NCI-H2107 treated with DMSO at 0.1 percent for 48 hours (cell line): ENCODE results near the gene DHX30.

ENCODE experiments used
- DNase-seq: peaks from one replicate; lab custom pipeline; 2025; ENCODE audit not compliant: unreplicated experiment; lab: John Stamatoyannopoulos, UW

DHX30 gene

DNA sequence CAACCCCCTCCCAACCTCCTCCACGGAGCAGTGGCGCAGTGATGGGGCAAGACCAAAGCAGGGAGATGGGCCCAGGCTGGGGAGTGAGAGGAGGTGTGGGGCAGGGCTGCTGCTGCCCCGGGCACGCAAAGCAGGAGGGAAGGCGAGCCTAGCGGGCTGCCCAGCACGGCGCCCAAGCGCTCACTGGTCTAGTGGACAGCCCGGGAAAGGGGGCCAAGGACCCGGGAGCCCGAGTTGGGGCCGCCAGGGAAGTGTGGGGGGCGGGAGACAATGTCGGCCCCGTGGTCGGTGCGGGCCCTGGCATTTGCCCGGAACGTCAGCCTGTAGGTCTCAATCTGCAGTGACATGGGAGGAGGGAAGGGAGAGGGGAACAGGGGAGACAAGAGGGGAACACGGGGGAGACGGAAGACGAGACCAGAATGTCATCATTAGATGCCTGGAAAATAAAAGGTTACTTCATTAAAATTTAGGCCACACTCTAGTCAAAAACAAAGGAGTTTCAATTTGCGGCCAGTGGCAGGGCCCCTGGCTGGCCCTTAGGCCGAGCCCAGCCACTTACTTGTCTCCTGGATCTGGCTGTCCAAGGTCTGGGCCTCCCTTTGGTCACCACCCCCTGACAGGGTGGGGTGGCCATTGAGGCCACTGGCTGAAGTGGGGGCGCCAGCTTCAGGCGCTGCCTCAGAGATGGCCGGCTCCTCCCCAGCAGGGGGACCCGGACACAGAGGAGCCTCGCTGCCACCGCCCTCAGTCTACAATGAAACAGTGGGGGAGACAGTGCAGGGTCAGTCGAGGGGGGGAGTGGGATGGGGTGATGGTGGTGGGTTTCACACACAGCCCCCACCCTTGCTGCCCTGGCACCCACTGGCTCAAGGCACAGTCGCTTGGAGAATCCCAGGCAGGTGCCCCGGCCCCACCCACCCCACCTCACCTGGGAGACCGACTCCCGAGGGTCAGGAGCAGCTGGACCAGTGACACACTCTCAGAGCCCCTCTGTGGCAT lies 50.0 kb downstream of the DHX30 start:
- DNase-seq: no peak

DNA sequence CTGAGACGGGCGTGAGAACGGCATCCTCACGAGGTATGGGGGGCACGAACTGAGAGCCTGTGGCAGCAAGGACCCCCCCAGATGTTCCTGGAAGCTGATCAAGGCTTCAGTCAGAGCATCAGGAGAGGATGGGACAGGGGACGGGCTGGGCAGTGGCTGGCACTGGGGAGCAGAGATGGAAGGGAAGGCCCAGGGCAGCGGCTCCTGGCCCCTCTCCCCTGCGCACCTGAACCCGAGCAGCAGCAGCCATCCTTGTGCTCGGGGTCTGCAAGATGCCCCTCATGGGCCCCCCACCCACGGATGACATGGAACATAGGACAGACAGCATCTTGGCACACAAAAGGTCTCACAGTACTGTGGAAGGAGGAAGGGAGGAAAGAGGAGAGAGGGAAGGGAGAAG lies 51.3 kb downstream of the DHX30 start:
- no peak for DNase-seq

DNA sequence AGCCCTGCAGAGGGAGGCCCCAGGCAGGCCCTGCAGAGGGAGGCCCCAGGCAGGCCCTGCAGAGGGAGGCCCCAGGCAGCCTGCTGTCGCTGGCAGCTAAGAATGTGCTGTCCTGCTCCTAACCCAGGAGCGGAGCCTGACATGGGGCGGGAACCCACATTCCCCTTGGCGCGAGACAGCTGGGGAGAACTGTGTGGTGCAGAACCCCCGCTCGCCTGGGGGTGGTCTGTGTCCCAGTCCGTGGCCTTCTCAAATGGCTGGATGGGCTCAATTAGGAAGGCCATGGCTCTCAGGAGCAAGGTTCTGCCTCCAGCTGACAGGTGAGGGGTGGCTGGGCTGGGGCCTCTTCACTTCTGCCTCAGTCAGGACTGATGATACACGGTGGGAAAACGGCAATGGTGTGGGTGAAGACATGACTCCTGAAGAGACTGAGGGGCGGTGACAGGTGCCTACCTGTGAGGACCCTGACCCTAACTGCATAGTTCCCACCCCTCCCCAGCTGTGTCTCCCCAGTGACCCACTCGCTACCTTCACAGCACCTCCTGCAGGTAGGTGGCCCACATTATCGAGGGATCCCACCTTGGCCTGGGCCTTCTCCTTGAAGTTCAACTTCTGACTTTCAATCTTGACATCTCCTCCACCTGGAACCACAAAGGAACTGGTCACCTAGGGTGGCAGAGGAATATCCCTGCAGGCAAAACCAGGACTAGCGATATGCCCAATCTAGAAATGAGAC lies 52.0 kb downstream of the DHX30 start:
- DNase-seq: no peak

DNA sequence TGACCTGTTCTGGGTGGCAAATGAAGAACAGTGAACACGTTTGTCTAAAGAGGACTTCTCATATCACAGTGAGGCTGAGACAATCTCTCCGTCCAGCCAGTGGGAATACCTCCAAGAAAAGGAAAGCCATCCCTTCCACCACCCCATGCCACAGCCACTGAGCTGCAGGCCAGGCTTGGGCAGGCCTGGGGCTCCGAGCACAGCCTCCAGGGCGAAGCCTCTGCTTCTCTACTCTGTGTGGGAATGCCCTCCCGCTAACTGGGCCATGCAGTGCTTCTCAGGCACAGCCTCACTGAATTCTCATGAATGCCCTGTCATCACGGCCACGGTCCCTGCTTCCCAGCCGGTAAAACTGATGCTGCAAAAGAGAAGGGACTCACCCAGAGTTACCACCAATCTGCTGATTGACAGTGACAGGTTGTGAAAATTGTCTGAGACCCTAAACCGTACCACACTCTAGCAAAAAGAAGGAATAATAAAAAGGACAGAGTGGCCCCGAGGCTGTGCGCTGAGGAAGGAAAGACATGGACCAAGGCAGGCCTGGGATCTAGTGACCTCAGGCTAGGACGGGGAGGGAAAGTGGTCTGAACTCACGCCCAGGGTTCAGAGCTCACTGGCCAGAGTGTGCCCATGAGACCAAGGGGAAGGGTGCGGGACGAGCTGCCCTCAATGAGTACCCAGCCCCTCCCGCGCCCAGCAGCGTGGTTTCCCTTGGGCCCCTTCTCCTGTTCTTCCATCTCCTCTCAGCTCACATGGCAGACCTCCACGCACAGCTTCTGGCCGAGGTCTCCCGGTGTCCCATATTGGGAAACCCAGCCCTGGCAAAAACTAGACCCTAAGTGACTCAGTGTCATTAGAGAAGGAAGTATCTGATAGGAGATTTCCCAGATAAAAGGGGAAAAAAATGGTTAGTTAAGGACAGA lies 52.8 kb downstream of the DHX30 start:
- no peak for DNase-seq

DNA sequence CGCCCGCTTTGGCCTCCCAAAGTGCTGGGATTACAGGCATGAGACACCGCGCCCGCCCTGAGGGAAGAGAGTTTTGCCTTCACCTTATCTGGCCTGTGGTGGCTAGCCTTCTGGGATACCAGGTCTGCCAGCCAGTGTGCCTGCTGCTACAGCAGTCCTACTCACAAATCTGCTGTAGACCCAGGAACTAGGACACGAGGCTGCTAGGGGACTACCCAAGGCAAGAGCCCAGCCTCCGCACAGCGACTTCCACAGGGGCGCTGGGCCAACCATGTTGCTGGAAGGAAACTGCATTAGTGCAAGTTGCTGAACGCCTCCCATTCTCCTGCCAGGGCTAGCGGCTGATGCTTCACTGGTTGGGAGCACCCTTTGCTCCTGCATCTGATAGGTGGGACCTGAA lies 53.7 kb downstream of the DHX30 start:
- DNase-seq: no peak

DNA sequence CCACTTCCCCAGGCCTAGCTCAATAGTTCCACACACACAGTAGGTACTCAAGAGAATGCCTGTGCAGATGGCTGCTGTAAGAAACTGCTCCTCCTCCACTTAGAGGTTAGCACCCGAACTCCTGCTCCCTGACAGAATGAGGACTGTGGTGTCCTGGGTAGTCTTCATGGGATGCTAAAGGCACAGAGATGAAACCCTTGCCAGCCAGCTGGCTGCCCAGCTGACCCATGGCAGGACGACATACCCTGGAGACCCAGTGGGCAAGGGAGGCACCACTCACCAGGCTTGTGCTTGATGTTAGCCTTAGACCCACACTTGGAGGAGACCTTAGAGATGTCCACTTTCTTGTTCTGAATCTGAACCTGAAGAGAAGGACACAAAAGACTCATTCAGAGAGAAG lies 54.2 kb downstream of the DHX30 start:
- no peak for DNase-seq

DNA sequence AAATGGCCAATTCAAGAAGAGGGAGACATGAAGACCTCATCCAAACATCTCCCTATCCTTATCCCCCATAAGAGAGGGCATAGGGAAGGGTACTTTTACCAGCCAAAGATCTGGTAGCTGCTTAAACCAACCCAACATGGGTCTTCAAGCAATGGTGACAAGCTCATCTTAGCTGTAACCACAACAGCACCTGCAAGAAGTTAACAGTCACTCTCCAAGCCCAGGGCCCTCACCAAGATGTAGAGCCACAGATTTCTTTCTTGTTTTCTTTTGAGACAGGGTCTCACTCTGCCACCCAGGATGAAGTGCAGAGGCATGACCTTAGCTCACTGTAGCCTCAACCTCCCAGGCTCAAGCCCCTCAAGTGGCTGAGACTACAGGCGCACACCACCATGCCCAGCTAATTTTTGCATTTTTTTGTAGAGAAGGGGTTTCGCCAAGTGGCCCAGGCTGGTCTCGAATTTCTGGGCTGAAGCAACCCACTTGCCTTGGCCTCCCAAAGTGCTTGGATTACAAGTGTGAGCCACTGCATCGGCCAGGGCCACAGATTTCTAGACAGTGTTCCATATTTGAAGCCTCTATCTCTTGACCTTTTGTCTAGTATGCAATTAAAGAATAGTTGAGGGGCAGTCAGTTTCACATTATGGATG lies 57.1 kb downstream of the DHX30 start:
- DNase-seq: no peak

DNA sequence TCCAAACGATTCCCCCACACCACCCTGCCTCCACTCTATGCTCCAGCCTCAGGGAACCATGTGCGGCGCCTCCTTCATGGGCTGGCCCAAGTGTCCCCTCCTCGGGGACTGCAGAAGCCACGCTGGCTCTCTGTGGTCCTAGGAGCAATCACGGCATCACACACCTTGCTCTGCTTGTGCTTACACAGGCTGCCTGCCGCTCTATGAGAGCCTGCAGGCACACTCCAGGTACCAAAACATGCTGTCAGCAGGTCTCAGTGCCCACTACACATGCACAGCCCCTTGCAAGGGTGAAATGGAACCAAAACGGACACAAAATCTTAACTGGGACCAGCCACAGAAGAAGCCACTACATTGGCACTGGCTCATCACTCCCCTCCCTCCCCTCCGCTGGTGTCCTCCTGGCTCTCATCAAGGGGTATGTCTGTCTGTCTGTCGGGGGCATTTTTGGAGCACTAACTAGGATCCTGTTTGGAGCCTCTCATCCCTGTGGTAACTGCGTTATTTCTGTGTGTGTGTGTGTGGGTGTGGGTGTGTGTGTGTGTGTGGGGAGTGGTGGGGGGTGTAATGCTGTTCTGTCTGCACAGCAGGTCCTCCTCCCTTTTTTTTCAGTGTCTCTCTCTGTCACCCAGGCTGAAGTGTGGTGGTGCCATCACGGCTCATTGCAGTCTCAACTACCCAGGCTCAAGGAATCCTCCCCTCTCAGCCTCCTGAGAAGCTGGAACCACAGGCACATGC lies 60.6 kb downstream of the DHX30 start:
- DNase-seq: no peak

DNA sequence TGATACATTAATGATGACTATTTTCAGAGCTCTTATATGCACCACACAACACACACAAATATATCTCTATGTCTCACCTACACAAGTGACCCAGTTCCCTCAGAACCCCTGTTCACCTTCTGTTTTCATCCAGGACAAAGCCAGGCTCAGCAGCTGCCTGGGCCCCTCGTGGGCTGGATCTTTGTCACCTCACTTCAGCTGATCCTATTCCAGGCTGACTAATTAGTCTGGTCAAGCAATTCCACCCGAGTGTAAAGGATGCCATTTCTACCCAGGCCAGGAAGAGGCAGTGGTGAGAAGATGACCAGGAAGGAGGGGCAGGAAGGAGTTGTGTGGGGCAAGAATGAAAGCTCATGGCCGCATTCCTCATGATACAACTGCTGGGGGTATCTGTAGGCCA lies 62.3 kb downstream of the DHX30 start:
- DNase-seq: no peak

DNA sequence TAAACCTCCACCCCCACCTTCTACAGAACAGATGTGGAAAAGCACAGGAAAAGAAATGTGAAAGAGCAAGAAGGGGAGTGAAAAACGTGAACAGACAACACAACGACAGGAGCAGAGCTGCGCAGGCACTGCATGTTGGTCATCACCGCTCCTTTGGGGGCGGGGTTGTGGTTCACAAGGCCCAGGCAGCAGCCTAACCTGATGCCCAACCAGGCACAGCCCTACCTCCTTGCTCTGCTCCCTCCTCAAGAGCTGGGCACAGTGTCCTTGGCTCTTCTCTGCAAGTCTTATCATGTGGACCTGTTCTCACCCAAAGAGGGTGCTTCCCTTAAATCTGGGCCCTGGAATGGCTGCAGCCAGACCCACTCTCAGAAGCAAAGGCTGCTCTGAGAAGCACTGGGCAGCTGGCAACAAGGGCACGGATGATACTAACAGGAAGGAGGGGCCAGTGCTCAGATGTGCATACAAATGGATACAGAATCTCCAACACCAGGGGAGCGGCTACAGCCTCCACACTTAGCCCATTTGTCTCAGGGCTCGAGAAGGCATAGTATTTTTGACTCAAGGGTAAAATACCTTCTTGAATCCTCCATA lies 64.6 kb downstream of the DHX30 start:
- DNase-seq: no peak

DNA sequence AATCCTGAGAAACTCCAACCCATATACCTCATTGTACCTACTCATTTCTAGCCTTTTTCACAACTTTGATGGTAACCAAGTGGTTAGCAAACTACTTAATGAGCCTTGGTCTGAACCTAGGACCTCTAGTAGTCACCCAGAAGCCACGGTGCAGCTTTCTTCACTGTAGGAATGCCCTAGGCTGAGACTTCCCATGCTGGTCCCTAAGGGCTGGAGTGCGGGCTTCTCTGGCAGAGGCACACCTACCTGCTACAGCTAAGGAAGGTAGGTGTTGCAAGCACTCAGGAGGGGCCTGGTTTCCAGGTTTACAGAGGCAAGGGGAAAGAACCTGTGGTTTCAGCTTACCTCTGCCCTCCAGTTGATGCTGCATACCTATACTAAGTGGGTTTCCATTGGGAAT lies 65.4 kb downstream of the DHX30 start:
- no peak for DNase-seq

DNA sequence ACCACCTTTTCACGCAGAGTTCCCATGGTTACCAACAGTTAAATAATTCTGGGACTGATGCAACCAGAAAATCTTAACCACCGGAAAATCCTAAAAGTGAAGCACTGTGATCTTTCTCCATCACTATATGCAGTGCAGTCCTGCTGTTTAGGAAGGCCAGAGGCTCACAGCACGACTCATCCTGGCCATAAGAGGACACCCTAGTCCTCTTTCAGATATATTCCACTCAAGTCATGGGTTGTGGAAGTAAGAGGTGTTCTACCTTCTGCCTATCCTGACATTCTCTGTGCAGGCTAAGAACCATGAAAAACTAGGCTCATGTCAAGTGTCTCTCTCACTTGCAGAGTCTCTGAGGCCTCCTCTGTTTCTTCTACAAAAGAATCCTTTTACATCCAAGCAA lies 67.2 kb downstream of the DHX30 start:
- DNase-seq: no peak

DNA sequence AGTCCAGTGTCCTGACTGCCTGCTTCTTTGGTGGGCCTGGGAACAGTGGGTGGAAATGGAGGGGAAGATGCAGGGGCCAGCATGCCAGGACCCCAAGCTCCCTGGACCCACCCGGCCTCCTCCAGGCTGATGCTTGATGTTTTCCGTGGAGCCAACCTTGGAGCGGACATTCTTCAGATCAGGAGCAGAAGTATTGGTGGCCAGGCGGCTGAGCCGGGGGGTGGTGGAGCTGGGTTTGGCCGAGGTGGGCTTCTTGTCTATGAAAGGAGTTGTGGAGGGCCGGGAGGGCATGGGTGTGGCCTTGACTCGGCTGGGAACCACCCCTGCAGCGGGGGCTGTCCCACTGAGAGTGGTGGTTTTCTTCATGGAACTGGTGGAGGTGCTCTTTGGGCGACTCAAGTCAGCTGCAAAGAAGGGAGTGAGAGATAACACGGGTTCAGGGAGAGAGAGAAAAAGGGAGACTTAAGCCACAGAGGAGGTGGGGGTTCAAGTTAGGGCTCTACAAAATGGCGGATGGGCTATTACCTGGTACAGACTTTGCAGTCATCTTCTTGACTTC lies 67.8 kb downstream of the DHX30 start:
- DNase-seq: no peak

DNA sequence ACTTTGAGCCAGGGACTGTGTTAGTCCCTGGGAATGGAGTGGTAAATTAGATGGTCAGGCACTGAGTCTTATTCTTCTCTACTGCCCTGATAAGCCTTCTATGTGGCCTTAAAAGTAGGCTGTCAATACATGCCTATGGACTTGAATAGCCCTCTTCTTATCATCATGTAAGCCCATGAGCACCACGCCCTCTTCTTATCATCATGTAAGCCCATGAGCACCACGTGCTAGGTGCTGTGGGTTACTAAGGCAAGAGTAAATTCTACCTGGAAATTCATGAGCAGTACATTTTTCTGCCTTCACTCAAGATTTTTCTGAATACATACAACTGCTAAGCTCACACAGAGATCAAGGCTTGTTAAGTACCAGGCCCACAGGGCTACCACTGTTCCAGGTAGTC lies 68.5 kb downstream of the DHX30 start:
- no peak for DNase-seq

DNA sequence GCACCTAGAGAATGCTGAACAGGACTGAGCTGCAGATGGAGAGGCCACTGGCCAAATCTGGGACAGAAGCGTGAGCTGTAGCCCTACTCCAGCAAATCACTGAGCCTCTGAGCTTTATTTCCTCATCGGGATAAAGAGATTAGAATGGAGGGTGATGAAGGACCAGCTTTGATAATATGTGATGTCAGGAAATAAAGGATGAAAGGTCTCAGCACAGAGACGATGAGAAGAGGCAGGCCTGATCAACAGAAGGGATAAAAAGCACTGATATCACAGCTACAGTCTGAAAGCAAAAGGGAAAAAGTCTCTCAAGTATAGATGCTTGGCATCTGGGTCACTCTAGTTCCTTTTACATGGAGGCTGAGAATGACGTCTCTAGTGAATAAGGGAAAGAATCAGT lies 70.0 kb downstream of the DHX30 start:
- no peak for DNase-seq

DNA sequence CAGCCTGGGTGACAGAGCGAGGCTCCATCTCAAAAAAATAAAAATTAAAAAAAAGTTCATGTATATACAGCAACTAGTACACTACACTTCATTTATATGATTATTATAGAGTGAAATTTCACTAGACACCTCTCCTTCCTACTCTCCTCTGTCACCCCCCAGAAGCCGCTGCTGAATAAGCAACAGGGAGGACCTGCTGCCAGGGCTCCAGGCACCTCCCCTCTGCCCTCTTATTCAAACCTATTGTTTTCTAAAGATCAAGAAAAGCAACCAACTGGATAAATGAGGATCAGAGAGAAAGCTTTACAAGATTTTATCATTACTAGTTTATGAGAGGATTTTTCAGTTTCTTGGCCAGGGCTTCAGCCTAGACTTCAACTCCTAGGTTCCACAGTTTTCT lies 71.5 kb downstream of the DHX30 start:
- no peak for DNase-seq

DNA sequence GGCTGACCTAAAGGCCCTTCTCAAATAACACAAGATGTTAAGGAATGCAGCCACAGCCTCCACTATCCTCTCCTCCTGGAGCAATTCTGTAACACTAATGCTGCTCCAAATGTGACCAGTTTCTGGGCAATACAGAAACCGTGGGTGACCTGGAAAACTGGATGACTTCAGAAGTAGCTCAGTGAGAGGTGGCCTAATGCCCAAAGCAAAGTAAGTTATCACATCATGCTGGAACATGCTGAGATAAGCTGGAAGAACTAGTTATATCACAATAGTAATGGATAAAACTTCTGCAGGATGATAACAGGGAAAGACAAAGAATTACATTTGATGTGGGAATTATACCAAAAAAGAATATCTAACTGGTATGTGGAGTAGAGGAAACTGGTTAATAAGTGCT lies 72.0 kb downstream of the DHX30 start:
- no peak for DNase-seq

DNA sequence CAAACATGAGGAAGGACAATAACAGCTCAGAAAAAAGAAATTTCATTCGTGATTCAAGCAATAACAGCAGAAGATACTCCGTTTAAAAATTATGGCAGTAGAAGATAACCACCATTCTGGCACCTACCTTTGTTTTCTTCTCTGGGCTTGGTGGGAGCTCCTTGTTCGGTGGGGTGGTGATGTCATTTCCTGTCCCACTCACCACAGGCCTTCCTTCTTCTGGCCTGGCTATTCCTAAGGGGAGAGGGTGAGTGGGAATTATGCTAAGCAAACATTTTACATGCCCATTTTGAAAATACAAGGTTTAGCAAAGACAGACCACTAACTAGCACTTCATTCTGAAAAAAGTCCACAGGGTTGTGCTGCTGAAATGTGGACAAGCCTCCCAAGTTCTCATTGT lies 74.4 kb downstream of the DHX30 start:
- no peak for DNase-seq

DNA sequence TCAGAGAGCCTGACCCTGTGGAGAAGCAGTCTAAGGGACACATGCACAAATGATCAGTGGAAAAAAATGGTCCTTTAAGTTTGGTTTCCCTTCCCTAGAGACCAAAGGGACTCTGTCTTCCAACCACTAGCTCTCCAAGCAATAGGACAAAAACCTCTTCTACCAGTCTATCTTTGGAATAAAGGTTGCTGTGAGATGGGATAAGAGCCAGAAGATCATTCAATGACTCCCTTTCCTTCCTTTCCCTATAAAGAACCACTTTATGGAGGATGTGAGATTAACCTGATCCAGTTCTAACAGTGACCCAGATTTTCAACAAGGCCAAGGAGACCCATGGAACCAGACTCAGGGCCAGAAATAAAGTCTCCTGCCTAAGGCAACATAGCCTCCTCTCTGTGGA lies 74.8 kb downstream of the DHX30 start:
- DNase-seq: no peak
